NCI-H226 (cell line): ENCODE measurements around the gene HDAC8.
"Not testable (repeated sequence)": the region's sequence is repeated elsewhere in the genome, so short reads cannot be mapped to it uniquely, and the experiment has no call there.

ENCODE experiments used
- DNase-seq: peaks from one replicate; pipeline ENCODE4 v3.0.0-alpha.2; 2015

Gene HDAC8

GRCh38 chrX:72572248-72573157 is at the start of gene HDAC8:
HDAC8 (minus strand) TSS chrX:72572843; CDS start chrX:72572761, 82 bp downstream.
- peak; percentile 54 for DNase-seq

GRCh38 chrX:72621625-72622485 is 49.2 kb upstream of the HDAC8 start:
- DNase-seq, result peak; percentile 3

GRCh38 chrX:72621163-72621562 is 48.5 kb upstream of the HDAC8 start:
- no peak for DNase-seq

GRCh38 chrX:72620550-72621145 is 48.0 kb upstream of the HDAC8 start:
- DNase-seq, result peak; percentile 51

- DNase-seq, result no peak
Measured at GRCh38 chrX:72609313-72609712, 36.7 kb upstream of the HDAC8 start.

- DNase-seq, result no peak
Measured at GRCh38 chrX:72604705-72605104, 32.1 kb upstream of the HDAC8 start.

GRCh38 chrX:72604112-72604511 is 31.5 kb upstream of the HDAC8 start:
- no peak for DNase-seq

GRCh38 chrX:72591038-72591437 is 18.4 kb upstream of the HDAC8 start:
- DNase-seq, result not testable (repeated sequence)

GRCh38 chrX:72584163-72584562 is 11.5 kb upstream of the HDAC8 start:
- DNase-seq, result no peak

GRCh38 chrX:72576141-72576894 is 3.7 kb upstream of the HDAC8 start:
- DNase-seq, result peak; percentile 76

- DNase-seq, result no peak
Measured at GRCh38 chrX:72573158-72573511, 492 bp upstream of the HDAC8 start.

GRCh38 chrX:72569786-72570185 is 2.9 kb downstream of the HDAC8 start:
- DNase-seq, result no peak

- no peak for DNase-seq
Measured at GRCh38 chrX:72568406-72569092, 4.1 kb downstream of the HDAC8 start.

- DNase-seq, result no peak
Measured at GRCh38 chrX:72566448-72566847, 6.2 kb downstream of the HDAC8 start.

- not testable (repeated sequence) for DNase-seq
Measured at GRCh38 chrX:72559655-72560054, 13.0 kb downstream of the HDAC8 start.

- DNase-seq, result peak; percentile 66
Measured at GRCh38 chrX:72554448-72555140, 18.0 kb downstream of the HDAC8 start.

- not testable (repeated sequence) for DNase-seq
Measured at GRCh38 chrX:72552443-72552842, 20.2 kb downstream of the HDAC8 start.

- no peak for DNase-seq
Measured at GRCh38 chrX:72545990-72546389, 26.7 kb downstream of the HDAC8 start.

- DNase-seq, result no peak
Measured at GRCh38 chrX:72540318-72540717, 32.3 kb downstream of the HDAC8 start.

- DNase-seq, result no peak
Measured at GRCh38 chrX:72539822-72540221, 32.8 kb downstream of the HDAC8 start.

- no peak for DNase-seq
Measured at GRCh38 chrX:72536542-72536941, 36.1 kb downstream of the HDAC8 start.
